Epithelial cell of esophagus (primary cell): Measurements from ENCODE around the gene PIAS4.

Experiments used
- DNase-seq: peaks from one replicate; pipeline ENCODE4 v3.0.0; 2010; ENCODE audit warnings: low read depth
- H3K4me3 ChIP-seq: 2 replicates; pipeline ENCODE4 v1.5.1; 2011; ENCODE audit warnings: mild to moderate bottlenecking, low read length, control low read depth
- TF ChIP-seq, protein P1 (sequence below): IDR thresholded peaks from 2 replicates; pipeline ENCODE4 v1.5.1; 2011; ENCODE audit warnings: low read depth, mild to moderate bottlenecking, low read length, control low read depth, inconsistent platforms; ENCODE audit not compliant: insufficient read depth; ENCODE audit errors: missing control alignments

The PIAS4 gene

DNA sequence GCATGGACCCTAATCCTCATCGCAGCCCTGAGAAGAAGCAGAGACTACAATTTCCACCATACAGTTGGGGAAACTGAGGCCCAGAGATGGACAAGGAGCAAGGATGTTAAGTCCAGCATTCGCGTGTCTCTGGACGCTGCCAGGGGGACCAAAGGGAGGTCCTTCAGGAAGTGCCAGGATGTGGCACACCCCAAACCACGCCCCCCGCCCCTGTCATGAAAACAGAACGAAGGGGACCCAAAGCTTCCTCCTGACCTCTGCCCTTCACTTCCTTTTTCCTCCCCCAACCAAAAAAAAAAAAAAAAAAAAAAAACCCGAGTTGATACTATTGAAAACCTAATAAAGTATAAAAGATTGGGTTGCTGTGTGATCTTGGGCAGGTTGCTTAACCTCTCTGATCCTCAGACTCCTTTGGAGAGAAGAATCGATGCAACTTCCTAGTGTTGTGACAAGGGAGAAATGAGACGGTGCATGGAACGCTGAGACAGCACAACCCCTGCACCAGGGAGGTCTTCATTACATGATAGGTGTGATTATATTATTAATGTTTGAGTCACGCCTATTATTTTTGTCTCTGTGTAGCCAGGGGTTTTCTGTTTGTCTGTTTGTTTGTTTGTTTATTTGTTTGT, 61.9 kb downstream of the PIAS4 start:
- DNase-seq, result no peak
- TF ChIP-seq, protein P1, sequence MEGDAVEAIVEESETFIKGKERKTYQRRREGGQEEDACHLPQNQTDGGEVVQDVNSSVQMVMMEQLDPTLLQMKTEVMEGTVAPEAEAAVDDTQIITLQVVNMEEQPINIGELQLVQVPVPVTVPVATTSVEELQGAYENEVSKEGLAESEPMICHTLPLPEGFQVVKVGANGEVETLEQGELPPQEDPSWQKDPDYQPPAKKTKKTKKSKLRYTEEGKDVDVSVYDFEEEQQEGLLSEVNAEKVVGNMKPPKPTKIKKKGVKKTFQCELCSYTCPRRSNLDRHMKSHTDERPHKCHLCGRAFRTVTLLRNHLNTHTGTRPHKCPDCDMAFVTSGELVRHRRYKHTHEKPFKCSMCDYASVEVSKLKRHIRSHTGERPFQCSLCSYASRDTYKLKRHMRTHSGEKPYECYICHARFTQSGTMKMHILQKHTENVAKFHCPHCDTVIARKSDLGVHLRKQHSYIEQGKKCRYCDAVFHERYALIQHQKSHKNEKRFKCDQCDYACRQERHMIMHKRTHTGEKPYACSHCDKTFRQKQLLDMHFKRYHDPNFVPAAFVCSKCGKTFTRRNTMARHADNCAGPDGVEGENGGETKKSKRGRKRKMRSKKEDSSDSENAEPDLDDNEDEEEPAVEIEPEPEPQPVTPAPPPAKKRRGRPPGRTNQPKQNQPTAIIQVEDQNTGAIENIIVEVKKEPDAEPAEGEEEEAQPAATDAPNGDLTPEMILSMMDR, result no peak
- H3K4me3 ChIP-seq, result no peak overlapping the region

DNA sequence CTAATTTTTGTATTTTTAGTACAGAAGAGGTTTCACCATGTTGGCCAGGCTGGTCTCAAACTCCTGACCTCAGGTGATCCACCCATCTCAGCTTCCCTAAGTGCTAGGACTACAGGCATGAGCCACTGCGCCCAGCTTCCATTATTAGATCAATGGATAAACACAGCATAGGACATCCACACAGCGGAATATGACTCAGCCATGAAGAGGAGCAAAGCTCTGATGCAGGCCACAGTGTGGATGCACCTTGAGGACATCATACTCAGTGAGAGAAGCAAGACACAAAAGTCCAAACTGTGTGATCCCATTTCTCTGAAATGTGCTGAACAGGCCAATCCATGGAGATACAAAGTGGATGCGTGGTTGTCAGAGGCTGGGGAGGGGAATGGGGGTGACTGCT, 64.1 kb downstream of the PIAS4 start:
- TF ChIP-seq, protein P1, result no peak
- no peak for DNase-seq
- H3K4me3 ChIP-seq, result no peak overlapping the region

DNA sequence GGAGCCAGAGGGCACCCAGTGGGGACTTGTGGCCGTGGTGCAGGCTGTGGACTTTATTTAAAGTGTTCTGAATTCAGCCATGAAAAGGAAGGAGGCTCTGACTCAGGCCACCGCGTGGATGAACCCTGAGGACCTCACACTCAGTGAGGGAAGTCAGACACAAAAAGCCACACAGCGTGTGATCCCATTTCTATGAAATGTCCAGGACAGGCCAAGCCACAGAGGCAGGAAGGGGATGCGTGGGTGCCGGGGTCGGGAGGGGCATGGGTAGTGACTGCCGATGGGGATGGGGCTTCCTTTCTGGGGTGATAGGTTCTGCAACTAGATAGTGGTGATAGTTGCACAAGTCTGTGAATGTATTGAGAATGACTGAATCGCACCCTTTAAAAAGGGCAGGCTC, 67.8 kb downstream of the PIAS4 start:
- DNase-seq, result no peak
- TF ChIP-seq, protein P1, result no peak
- no peak overlapping the region for H3K4me3 ChIP-seq

DNA sequence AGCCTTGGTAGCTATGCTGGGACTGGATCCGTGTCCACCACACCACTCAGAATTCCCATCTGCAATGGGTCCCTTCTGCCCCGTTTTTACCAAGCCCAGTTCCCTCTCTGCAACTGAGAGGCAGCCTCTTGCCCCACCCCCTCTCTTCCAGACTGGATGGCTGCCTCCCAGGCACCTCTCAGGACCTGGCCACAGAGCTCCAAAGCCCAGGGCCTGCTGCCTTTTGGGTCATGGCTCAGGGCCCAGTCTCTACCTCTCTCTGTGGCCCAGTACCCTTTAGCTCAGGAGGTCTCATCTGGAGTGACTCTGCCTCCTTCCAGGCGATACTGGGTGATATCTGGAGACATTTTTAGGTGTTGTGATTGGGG, 69.5 kb downstream of the PIAS4 start:
- TF ChIP-seq, protein P1, result no peak
- no peak for DNase-seq
- H3K4me3 ChIP-seq, result no peak overlapping the region

DNA sequence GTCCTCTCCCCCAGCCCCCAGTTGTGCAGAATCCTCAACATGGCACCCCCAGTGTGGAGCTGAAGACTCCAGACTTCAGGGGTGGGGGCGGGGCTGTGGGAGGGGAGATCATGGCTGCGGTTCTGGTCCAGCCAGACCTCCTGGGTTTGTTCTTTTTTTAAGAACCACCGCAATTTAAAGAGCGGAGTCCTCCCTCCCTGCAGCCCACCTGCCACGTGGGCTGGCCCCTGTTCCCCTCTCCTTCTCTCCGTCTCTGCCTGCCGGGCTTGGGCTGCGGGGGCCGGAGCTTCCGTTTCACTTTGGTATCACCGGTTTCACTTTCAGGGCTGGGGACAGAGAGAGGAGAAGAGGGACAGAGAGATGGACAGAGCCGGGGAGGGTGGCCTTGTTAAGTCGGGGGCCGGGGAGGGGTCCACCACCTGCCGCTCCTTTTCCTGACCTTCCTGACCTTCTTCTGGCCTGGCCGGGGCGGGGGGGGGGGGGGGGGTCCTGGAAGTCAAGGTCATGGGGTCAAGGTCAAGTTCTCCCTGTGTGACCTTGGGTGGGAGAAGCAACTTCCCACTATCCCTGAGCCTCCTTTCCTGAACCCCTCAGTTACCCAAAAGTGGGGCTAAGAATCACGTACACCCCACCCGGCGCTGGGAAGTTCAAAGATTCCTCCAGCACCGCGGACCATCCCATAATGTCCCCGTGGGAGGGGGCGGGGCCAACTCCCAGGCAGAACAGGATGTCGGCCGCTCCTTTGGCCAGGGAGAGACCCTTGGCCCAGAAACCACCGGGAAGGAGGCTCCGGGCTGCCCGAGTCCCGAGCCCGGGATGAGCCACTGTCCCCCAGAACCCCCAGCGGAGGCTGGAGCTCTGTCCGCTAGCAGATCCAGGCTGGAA, 70.5 kb downstream of the PIAS4 start:
- DNase-seq, result no peak
- no peak overlapping the region for H3K4me3 ChIP-seq
- TF ChIP-seq, protein P1, result no peak

DNA sequence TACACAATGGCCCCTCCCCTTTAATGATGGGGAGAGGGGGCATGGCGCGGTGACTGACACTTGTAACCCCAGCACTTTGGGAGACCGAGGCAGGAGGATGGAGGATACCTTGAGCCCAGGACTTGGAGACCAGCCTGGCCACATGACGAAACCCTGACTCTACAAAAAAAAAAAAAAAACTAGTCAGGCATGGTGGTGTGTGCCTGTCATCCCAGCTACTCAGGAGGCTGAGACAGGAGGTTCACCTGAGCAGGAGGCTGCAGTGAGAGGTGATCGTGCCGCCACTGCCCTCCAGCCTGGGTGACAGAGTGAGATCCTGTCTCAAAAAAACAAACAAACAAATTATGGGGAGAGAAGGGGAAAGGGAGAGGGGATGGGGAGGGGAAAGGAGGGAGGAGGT, 72.9 kb downstream of the PIAS4 start:
- TF ChIP-seq, protein P1, result no peak
- H3K4me3 ChIP-seq, result no peak overlapping the region
- no peak for DNase-seq

DNA sequence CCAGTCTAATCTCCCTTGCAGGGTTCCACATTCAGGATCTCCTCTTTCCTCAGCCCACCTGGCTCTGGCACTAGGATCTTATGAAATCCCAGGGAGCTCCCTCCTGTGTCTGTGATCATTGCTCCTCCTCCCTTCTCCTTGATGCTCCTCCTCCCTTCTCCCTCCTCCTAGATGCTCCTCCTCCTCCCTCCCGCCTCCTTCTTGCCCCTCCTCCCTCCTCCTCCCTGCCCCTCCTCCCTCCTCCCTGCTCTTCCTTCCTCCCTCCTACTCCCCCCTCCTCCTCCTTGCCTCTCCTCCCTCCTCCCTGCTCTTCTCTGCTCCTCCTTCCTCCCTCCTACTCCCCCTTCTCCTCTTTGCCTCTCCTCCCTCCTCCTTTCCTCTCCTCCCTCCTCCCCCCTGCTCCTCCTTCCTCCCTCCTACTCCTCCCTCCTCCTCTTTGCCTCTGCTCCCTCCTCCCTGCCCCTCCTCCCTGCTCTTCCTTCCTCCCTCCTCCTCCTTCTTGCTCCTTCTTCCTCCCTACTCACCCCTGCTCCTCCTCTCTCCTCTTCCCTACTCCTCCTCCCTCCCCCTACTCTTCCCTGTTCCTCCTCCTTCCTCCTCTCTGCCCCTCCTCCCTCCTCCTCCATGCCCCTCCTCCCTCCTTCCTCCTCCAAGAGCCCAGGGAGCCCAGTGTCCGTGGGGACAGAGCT, 74.0 kb downstream of the PIAS4 start:
- TF ChIP-seq, protein P1, result no peak
- no peak for DNase-seq
- H3K4me3 ChIP-seq, result no peak overlapping the region
